ENCODE data around the gene TBCD. TPM values are rescaled to one million over a fixed set of nuclear protein-coding genes. Genes with fewer than 3 reads are reported as not detected.

The TBCD gene
- total RNA-seq, 1 experiment from 2014 or later, result 129 TPM

DNA sequence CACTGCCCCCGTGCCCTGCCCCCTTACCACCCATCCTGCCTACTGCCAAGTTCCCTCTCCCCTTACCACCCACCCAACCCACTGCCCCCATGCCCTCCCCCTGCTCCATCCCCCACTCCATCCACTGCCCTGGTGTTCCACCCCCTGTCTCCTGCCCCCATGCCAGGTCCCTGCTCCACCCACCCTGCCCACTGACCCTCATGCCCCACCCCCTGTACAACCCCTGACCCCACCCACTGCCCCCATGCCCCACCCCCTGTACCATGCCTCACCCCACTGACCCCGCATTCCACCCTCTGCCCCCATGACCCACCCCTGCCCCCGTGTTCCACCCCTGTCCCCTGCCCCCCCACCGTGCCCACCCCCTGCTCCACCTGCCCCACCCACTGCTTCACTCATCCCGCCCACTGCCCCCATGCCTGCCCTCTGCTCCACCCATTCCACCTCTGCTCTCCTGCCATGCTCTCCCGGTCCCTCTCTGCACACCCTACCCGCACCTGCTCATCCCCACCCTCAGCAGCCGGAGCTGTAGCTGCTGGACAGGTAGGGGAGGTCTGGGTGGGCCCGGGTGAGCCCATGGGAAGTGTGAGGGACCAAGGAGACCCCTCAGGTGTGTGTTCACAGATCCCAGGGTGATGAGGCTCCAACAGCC is 42.7 kb upstream of the TBCD start:
- Mint-ChIP-seq H3K4me1 (no peaks in the 10 kb centered on the region; a peak in 1 of 4 replicates), H3K27ac (no peak overlapping the region), H3K27me3 (ENCODE audit: low read depth) (peaks cover 12% of the 10 kb centered on the region), H3K9me3 (no peaks in the 10 kb centered on the region), H3K36me3 (ENCODE audit: insufficient read depth in 1 of 3, low read depth in 3 of 3) (no peaks in the 10 kb centered on the region; a peak in 1 of 7 replicates), H3K4me3 (no peak overlapping the region)
- Histone ChIP-seq H2BK120ac (ENCODE audit: low read depth, low read length, poor library complexity, severe bottlenecking) (no peak overlapping the region), H3K56ac (ENCODE audit: insufficient read length, low read depth, low read length) (no peak overlapping the region), H2AK5ac (ENCODE audit: insufficient read length, low read length) (no peak overlapping the region), H3K14ac (ENCODE audit: insufficient read depth, low read length) (no peak overlapping the region), H3T11ph (ENCODE audit: low read length) (no peak overlapping the region), H3K4ac (ENCODE audit: low read depth, low read length) (no peak overlapping the region), H2BK15ac (ENCODE audit: low read depth, low read length) (no peak overlapping the region), H2BK12ac (ENCODE audit: insufficient read length, low read depth, low read length) (no peak overlapping the region), H3K4me1 (ENCODE audit: insufficient read depth, low read length) (no peaks in the 10 kb centered on the region), H3K9me3 (ENCODE audit: control insufficient read depth, low read depth, low read length) (no peaks in the 10 kb centered on the region), H3K79me1 (ENCODE audit: insufficient read depth, low read depth, low read length, poor library complexity, severe bottlenecking) (no peaks in the 10 kb centered on the region), H3K23ac (ENCODE audit: insufficient read length, low read depth, low read length) (no peak overlapping the region), H3K27ac (ENCODE audit: insufficient read length, low read depth, low read length) (no peak overlapping the region), H4K20me1 (ENCODE audit: control insufficient read depth, insufficient read depth, insufficient read length) (no peaks in the 10 kb centered on the region), H3K18ac (ENCODE audit: insufficient read length, low read depth, low read length) (no peak overlapping the region), H2BK5ac (ENCODE audit: insufficient read length, low read length) (no peak overlapping the region), H2BK20ac (ENCODE audit: low read depth, low read length, poor library complexity, severe bottlenecking) (no peak overlapping the region), H3K79me2 (ENCODE audit: insufficient read depth, low read length) (no peaks in the 10 kb centered on the region), H4K91ac (ENCODE audit: insufficient read length, low read depth, low read length) (no peak overlapping the region), H3K9ac (ENCODE audit: extremely low read depth, insufficient read length, low read length) (no peak overlapping the region), H3K4me2 (ENCODE audit: insufficient read depth, insufficient read length, low read length) (no peak overlapping the region), H4K5ac (ENCODE audit: insufficient read length, low read depth, low read length) (no peak overlapping the region), H3K27me3 (ENCODE audit: insufficient read depth, low read length) (no peaks in the 10 kb centered on the region), H4K8ac (replicated peaks; ENCODE audit: insufficient read length, low read depth, low read length) (no peak overlapping the region), H3K23me2 (ENCODE audit: insufficient read length, low read depth, low read length, poor library complexity, severe bottlenecking) (peaks cover 4% of the 10 kb centered on the region), H2AFZ (ENCODE audit: low read length) (no peak overlapping the region)
- WGBS (ENCODE audit: extremely low coverage, insufficient read length, low lambda C conversion rate), result no CpG with 5 or more reads among the region's 9 CpGs
- TF ChIP-seq, protein P1, sequence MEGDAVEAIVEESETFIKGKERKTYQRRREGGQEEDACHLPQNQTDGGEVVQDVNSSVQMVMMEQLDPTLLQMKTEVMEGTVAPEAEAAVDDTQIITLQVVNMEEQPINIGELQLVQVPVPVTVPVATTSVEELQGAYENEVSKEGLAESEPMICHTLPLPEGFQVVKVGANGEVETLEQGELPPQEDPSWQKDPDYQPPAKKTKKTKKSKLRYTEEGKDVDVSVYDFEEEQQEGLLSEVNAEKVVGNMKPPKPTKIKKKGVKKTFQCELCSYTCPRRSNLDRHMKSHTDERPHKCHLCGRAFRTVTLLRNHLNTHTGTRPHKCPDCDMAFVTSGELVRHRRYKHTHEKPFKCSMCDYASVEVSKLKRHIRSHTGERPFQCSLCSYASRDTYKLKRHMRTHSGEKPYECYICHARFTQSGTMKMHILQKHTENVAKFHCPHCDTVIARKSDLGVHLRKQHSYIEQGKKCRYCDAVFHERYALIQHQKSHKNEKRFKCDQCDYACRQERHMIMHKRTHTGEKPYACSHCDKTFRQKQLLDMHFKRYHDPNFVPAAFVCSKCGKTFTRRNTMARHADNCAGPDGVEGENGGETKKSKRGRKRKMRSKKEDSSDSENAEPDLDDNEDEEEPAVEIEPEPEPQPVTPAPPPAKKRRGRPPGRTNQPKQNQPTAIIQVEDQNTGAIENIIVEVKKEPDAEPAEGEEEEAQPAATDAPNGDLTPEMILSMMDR (conservative IDR thresholded peaks at IDR 0.05), result no peak
- no peak for DNase-seq
